Activated naive CD4-positive, alpha-beta T cell treated with anti-CD3 and anti-CD28 coated beads for 36 hours (primary cell): ENCODE results near the gene TIFAB. TPM values are rescaled to one million over a fixed set of nuclear protein-coding genes. Genes with fewer than 3 reads are reported as not detected.

Experiments used
- CTCF ChIA-PET: fragments of 350-600 bp; sonication (Branson Sonifier 250); formaldehyde crosslinking; loops from one replicate; lab custom pipeline; 2021; ENCODE audit warnings: antibody characterized with exemption; lab: Charles Lee
- DNase-seq: peaks from one replicate; pipeline ENCODE4 v3.0.0-alpha.2; 2020
- H3K27ac Mint-ChIP-seq: one replicate; pipeline ENCODE4 v1.8.0; 2021; ENCODE audit warnings: mild to moderate bottlenecking, mixed read lengths
- H3K27me3 Mint-ChIP-seq: one replicate; pipeline ENCODE4 v1.8.0; 2021; ENCODE audit warnings: low read depth, mixed read lengths
- H3K36me3 Mint-ChIP-seq: one replicate; pipeline ENCODE4 v1.8.0; 2021; ENCODE audit warnings: low read depth, mixed read lengths
- H3K4me1 Mint-ChIP-seq: one replicate; pipeline ENCODE4 v1.8.0; 2021; ENCODE audit warnings: low read depth, mixed read lengths
- H3K4me3 Mint-ChIP-seq: one replicate; pipeline ENCODE4 v1.8.0; 2021; ENCODE audit warnings: mild to moderate bottlenecking, moderate library complexity, mixed read lengths
- H3K9me3 Mint-ChIP-seq: one replicate; pipeline ENCODE4 v1.8.0; 2021; ENCODE audit warnings: mixed read lengths
- intact Hi-C: fragments of 100-400 bp; cut with micrococcal nuclease; formaldehyde crosslinking; loops from one replicate; pipeline ENCODE4 v1.15.1; 2023
- total RNA-seq, 2 experiments: library from RNA; stranded (reverse); gene quantifications; one replicate each; pipeline ENCODE4 v1.2.3, GENCODE V29; 2021

TIFAB gene
- total RNA-seq, 2 experiments from 2014 or later = not detected

- Mint-ChIP-seq H3K4me3 (no peak overlapping the region), H3K4me1 (no peaks in the 10 kb centered on the region), H3K27me3 (no peaks in the 10 kb centered on the region), H3K9me3 (no peaks in the 10 kb centered on the region), H3K36me3 (no peaks in the 10 kb centered on the region), H3K27ac (no peak overlapping the region)
- DNase-seq = no peak
- CTCF ChIA-PET = interaction anchor here (0.5 to 4.6 kb wide), 2 partner anchors 20 to 23 kb away, joined by 5 to 17 read pairs; no protein-coding TSS in a partner anchor
- intact Hi-C loops = no loop called here
Observed at GRCh38 chr5:135437796-135438560, 14.2 kb downstream of the TIFAB start.

GRCh38 chr5:135437422-135437795 lies 14.7 kb downstream of the TIFAB start:
- Mint-ChIP-seq H3K27me3 (no peaks in the 10 kb centered on the region), H3K36me3 (no peaks in the 10 kb centered on the region), H3K9me3 (no peaks in the 10 kb centered on the region), H3K27ac (no peak overlapping the region), H3K4me1 (no peaks in the 10 kb centered on the region), H3K4me3 (no peak overlapping the region)
- intact Hi-C loops = no loop called here
- CTCF ChIA-PET = no interaction called here
- DNase-seq = no peak

GRCh38 chr5:135436951-135437418 lies 15.2 kb downstream of the TIFAB start:
- Mint-ChIP-seq H3K36me3 (no peaks in the 10 kb centered on the region), H3K27me3 (no peaks in the 10 kb centered on the region), H3K9me3 (no peaks in the 10 kb centered on the region), H3K27ac (no peak overlapping the region), H3K4me1 (no peaks in the 10 kb centered on the region), H3K4me3 (no peak overlapping the region)
- no peak for DNase-seq
- CTCF ChIA-PET = interaction anchor here (1.1 kb wide), 1 partner anchor 12 kb away, joined by 3 read pairs; no protein-coding TSS in a partner anchor
- intact Hi-C loops = no loop called here

GRCh38 chr5:135435467-135436330 lies 16.5 kb downstream of the TIFAB start:
- no peak overlapping the region for H3K4me3 Mint-ChIP-seq
- DNase-seq = no peak
- H3K27ac Mint-ChIP-seq = no peak overlapping the region
- CTCF ChIA-PET = interaction anchor here (1.1 kb wide), 1 partner anchor 11 kb away, joined by 3 read pairs; no protein-coding TSS in a partner anchor
- intact Hi-C loops = no loop called here
- H3K27me3 Mint-ChIP-seq = no peaks in the 10 kb centered on the region
- no peaks in the 10 kb centered on the region for H3K9me3 Mint-ChIP-seq
- no peaks in the 10 kb centered on the region for H3K4me1 Mint-ChIP-seq
- H3K36me3 Mint-ChIP-seq = no peaks in the 10 kb centered on the region

- no peaks in the 10 kb centered on the region for H3K9me3 Mint-ChIP-seq
- no peaks in the 10 kb centered on the region for H3K36me3 Mint-ChIP-seq
- H3K4me1 Mint-ChIP-seq = no peaks in the 10 kb centered on the region
- no peak overlapping the region for H3K27ac Mint-ChIP-seq
- no peaks in the 10 kb centered on the region for H3K27me3 Mint-ChIP-seq
- no peak overlapping the region for H3K4me3 Mint-ChIP-seq
- CTCF ChIA-PET = interaction anchor here (0.9 to 1.0 kb wide), 2 partner anchors 20 to 31 kb away, joined by 3 read pairs; no protein-coding TSS in a partner anchor
- DNase-seq = no peak
- intact Hi-C loops = no loop called here
Observed at GRCh38 chr5:135434591-135435466, 17.3 kb downstream of the TIFAB start.

- CTCF ChIA-PET = interaction anchor here (0.6 to 1.0 kb wide), 3 partner anchors 21 to 401 kb away, joined by 3 to 5 read pairs (median 3); no protein-coding TSS in a partner anchor
- no peak overlapping the region for H3K27ac Mint-ChIP-seq
- no peak overlapping the region for H3K4me3 Mint-ChIP-seq
- DNase-seq = no peak
- H3K27me3 Mint-ChIP-seq = no peaks in the 10 kb centered on the region
- H3K9me3 Mint-ChIP-seq = peaks cover 2% of the 10 kb centered on the region
- no peaks in the 10 kb centered on the region for H3K4me1 Mint-ChIP-seq
- intact Hi-C loops = no loop called here
- no peaks in the 10 kb centered on the region for H3K36me3 Mint-ChIP-seq
Observed at GRCh38 chr5:135433681-135434426, 18.3 kb downstream of the TIFAB start.

GRCh38 chr5:135432113-135432512 lies 20.0 kb downstream of the TIFAB start:
- intact Hi-C loops = no loop called here
- CTCF ChIA-PET = no interaction called here
- DNase-seq = no peak
- H3K36me3 Mint-ChIP-seq = no peaks in the 10 kb centered on the region
- no peak overlapping the region for H3K4me3 Mint-ChIP-seq
- no peak overlapping the region for H3K27ac Mint-ChIP-seq
- H3K4me1 Mint-ChIP-seq = no peaks in the 10 kb centered on the region
- H3K27me3 Mint-ChIP-seq = no peaks in the 10 kb centered on the region
- H3K9me3 Mint-ChIP-seq = peaks cover 6% of the 10 kb centered on the region

- Mint-ChIP-seq H3K9me3 (peaks cover 6% of the 10 kb centered on the region), H3K4me1 (peaks cover 3% of the 10 kb centered on the region), H3K36me3 (no peaks in the 10 kb centered on the region), H3K4me3 (no peak overlapping the region), H3K27me3 (no peaks in the 10 kb centered on the region), H3K27ac (no peak overlapping the region)
- intact Hi-C loops = no loop called here
- CTCF ChIA-PET = no interaction called here
- DNase-seq = no peak
Observed at GRCh38 chr5:135430135-135430437, 22.1 kb downstream of the TIFAB start.

- no peak for DNase-seq
Observed at GRCh38 chr5:135429301-135430134, 22.6 kb downstream of the TIFAB start.

GRCh38 chr5:135428586-135428985 lies 23.6 kb downstream of the TIFAB start:
- intact Hi-C loops = no loop called here
- Mint-ChIP-seq H3K27ac (no peak overlapping the region), H3K4me1 (peaks cover 3% of the 10 kb centered on the region), H3K9me3 (peaks cover 6% of the 10 kb centered on the region), H3K4me3 (no peak overlapping the region), H3K36me3 (no peaks in the 10 kb centered on the region), H3K27me3 (no peaks in the 10 kb centered on the region)
- no peak for DNase-seq
- CTCF ChIA-PET = interaction anchor here (0.6 kb wide), 1 partner anchor 520 kb away, joined by 4 read pairs; no protein-coding TSS in a partner anchor

More at GRCh38 chr5:135429301-135430134, 22.6 kb downstream of the TIFAB start:
- peaks cover 3% of the 10 kb centered on the region for H3K4me1 Mint-ChIP-seq
- H3K4me3 Mint-ChIP-seq = no peak overlapping the region
- no peaks in the 10 kb centered on the region for H3K27me3 Mint-ChIP-seq
- peaks cover 6% of the 10 kb centered on the region for H3K9me3 Mint-ChIP-seq
- no peaks in the 10 kb centered on the region for H3K36me3 Mint-ChIP-seq
- intact Hi-C loops = no loop called here
- CTCF ChIA-PET = interaction anchor here (0.6 kb wide), 1 partner anchor 225 kb away, joined by 3 read pairs; no protein-coding TSS in a partner anchor
- H3K27ac Mint-ChIP-seq = no peak overlapping the region
